AG09309 (cell line): ENCODE data around the gene IER3IP1.

ENCODE experiments used
- DNase-seq: peaks from one replicate; pipeline ENCODE4 v3.0.0-alpha.2; 2010; ENCODE audit warnings: low read depth
- H3K4me3 ChIP-seq: 2 replicates; pipeline ENCODE4 v1.5.1; 2011; ENCODE audit warnings: mild to moderate bottlenecking, low read depth, low read length, moderate library complexity; ENCODE audit not compliant: control insufficient read depth
- TF ChIP-seq, protein P1 (sequence below): IDR thresholded peaks from 2 replicates; pipeline ENCODE4 v1.5.1; 2011; ENCODE audit warnings: mild to moderate bottlenecking, low read depth, low read length, inconsistent platforms; ENCODE audit not compliant: insufficient read depth, control insufficient read depth; ENCODE audit errors: missing control alignments

The IER3IP1 gene

DNA sequence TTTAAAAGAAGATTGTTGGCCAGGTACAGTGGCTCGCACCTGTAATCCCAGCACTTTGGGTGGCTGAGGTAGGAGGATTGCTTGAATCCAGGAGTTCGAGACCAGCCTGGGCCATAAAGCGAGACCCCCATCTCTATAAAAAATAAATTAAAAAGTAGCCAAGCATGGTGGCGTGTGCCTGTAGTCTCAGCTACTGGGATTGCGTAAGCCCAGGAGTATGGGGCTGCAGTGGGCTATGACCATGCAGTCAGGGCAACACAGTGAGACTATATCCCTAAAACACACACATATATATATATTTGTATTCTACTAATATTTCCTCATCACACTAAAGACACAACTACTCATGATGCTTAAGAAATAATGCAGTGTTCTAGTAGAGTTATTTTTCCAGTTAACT is 33.0 kb downstream of the IER3IP1 start:
- TF ChIP-seq, protein P1, sequence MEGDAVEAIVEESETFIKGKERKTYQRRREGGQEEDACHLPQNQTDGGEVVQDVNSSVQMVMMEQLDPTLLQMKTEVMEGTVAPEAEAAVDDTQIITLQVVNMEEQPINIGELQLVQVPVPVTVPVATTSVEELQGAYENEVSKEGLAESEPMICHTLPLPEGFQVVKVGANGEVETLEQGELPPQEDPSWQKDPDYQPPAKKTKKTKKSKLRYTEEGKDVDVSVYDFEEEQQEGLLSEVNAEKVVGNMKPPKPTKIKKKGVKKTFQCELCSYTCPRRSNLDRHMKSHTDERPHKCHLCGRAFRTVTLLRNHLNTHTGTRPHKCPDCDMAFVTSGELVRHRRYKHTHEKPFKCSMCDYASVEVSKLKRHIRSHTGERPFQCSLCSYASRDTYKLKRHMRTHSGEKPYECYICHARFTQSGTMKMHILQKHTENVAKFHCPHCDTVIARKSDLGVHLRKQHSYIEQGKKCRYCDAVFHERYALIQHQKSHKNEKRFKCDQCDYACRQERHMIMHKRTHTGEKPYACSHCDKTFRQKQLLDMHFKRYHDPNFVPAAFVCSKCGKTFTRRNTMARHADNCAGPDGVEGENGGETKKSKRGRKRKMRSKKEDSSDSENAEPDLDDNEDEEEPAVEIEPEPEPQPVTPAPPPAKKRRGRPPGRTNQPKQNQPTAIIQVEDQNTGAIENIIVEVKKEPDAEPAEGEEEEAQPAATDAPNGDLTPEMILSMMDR = no peak

DNA sequence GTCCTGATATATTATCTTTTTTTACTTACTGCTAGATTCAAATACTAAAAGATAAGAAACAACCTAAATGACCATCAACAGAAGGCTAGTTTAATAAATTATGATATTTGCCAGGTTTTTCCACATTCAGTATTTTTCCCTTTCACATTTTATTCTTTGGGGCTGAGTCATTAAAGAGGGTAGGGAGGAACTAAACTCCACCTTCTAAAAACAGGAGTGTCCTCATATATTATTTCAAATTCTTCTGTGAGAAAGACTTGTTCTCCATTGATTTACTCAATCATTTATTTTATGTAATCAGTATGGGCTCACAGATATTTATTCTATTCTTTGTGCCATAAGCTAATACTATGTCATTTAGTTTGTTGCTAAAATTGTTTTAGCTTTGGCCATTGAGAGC is 34.9 kb downstream of the IER3IP1 start:
- DNase-seq = no peak
- TF ChIP-seq, protein P1 = no peak
- H3K4me3 ChIP-seq = no peak overlapping the region

More for the DNA sequence above, 33.0 kb downstream of the IER3IP1 start:
- no peak overlapping the region for H3K4me3 ChIP-seq
- DNase-seq = no peak

DNA sequence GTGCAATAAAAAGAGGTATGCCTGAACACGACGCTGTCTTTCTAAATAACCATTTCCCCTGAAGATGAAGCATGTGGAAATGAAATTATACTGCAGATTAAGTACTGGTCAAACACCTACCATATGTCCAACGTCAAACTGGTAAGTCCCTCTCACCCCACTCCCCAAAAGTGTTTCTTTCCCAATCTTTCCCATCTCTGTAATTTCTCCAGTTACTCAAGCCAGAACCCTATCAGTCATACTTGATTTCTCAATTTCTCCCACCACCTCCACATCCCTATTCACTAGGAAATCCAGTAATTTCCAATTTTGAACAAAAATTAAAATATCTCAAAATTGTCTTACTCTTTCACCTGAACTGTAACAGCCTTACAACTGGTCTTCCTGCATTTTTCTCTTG is 55.0 kb downstream of the IER3IP1 start:
- TF ChIP-seq, protein P1 = no peak
- DNase-seq = no peak
- H3K4me3 ChIP-seq = no peak overlapping the region

DNA sequence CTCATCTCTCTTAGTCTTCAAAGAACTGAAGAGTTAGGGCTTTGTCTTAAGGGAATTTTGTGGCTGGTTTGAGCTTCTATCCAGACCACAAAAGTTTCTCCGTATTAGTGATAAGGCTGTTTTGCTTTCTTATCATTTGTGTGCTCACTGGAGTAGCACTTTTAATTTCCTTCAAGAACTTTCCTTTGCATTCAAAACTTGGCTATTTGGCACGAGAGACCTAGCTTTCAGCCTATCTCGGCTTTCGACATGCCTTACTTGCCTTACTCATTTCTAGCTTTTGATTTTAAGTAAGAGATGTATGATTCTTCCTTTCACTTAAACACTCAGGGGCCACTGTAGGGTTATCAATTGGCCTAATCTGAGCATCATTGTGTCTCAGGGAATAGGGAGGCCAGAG is 55.7 kb downstream of the IER3IP1 start:
- TF ChIP-seq, protein P1 = no peak
- H3K4me3 ChIP-seq = no peak overlapping the region
- no peak for DNase-seq

DNA sequence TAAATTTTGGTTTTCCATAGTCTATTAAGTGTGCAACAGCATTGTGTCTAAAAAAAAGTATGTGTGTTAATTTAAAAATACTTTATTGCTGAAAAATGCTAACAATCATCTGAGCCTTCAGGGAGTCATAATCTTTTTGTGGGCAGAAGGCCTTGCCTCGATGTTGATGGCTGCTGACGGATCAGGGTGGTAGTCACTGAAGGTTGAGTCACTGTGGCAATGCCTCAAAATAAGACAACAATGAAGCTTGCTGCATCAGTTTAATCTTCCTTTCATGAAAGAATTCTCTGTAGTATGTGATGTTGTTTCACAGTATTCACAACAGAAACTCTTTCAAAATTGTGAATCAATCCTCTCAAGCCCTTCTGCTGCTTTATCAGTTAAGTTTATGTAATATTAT is 57.2 kb downstream of the IER3IP1 start:
- no peak overlapping the region for H3K4me3 ChIP-seq
- peak; percentile 45 for DNase-seq
- TF ChIP-seq, protein P1 = no peak

DNA sequence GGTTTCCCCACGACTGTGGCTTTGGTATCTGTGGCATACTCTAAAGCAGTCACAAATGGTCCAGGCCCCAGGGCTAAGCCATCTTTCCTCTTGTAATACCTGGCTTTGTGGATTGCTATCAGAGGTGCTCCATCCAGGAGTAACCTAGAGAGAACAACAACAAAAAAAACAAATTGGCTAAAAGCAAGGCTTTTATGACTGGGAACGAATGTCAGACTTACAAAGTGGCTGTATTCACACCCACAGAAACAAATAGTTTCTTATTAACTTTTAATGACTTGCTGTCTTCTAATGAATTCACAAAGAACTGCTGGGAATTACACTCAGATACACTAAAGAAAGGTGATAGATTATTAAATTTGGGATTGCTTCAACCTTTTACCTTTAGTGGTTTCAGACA is 61.0 kb downstream of the IER3IP1 start:
- H3K4me3 ChIP-seq = no peak overlapping the region
- DNase-seq = no peak
- TF ChIP-seq, protein P1 = no peak
